NCI-H187 treated with DMSO at 0.1 percent for 48 hours (cell line): ENCODE results near the gene C2CD4C.
"Not testable (repeated sequence)": the region's sequence is repeated elsewhere in the genome, so short reads cannot be mapped to it uniquely, and the experiment has no call there.

ENCODE experiments used
- DNase-seq: peaks from one replicate; lab custom pipeline; 2025; lab: John Stamatoyannopoulos, UW

Gene C2CD4C

GRCh38 chr19:398719-399118, 10.2 kb downstream of the C2CD4C start:
- DNase-seq: no peak

DNA sequence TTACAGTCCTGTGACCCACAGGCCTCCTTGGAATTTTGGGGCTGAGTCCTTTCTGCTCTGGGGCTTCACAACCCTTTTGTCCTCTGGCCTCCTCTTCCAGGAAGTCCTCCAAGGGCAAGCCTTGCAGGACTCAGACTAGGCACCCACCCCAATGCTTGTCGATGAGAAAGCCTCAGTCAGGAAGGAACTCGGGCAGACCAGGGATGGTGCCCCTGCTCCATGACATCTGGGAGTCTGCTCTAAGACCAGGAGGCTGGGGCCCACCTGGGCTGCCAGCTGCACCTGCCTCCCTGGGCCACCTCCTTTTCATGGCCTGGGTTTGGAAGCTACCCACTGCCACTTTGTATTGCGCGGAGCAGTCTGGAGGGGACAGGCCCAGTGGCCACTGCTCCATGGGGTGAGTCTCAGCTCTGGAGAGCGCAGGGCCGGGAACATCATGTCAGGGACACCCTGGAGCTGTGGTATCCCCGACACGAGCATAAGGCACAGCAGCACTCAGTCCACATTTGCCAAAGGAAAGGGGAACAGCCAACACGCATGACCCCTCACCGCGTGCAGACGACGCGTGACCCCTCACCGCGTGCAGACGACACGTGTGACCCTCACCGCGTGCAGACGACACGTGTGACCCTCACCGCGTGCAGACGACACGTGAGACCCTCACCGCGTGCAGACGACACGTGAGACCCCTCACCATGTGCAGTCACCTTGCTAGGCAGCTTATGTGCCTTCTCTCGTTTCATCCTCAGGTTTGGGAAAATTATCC, 10.8 kb downstream of the C2CD4C start:
- DNase-seq: no peak

DNA sequence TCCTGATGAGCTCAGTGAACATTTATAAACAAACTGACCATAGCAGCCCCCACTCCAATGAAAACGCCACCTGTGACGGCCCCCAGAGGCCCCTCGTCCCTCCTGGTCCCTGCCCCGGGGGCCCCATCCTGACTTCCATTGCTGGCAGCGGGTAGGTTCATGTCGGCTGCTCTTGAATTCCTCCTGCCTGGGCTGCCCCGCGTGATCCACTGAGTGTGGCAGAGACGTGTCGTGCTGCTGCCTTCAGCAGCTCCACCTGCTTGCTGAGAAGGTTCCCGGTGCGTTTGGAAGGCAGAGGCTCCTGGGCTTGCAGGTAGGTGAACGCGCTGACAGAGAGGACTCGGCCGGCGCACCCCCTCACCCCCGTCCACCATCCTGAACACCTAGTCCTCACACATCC, 11.6 kb downstream of the C2CD4C start:
- no peak for DNase-seq

DNA sequence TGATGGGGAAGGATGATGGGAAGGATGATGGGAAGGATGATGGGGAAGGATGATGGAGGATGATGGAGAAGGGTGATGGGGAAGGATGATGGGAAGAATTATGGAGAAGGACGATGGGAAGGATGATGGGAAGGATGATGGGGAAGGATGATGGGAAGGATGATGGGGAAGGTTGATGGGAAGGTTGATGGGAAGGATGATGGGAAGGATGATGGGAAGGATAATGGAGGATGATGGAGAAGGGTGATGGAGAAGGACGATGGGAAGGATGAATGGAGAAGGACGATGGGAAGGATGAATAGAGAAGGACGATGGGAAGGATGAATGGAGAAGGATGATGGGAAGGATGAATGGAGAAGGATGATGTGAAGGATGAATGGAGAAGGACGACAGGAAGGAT, 13.5 kb downstream of the C2CD4C start:
- DNase-seq: no peak

- DNase-seq: not testable (repeated sequence)
Measured at GRCh38 chr19:394857-395256, 14.1 kb downstream of the C2CD4C start.

DNA sequence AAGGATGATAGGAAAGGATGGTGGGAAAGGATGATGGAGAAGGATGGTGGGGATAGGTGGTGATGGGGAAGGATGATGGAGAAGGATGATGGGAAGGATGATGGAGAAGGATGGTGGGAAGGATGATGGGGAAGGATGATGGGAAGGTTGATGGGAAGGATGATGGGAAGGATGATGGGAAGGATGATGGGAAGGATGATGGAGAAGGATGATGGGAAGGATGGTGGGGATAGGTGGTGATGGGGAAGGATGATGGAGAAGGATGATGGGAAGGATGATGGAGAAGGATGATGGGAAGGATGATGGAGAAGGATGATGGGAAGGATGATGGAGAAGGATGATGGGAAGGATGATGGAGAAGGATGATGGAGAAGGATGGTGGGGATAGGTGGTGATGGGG, 15.4 kb downstream of the C2CD4C start:
- not testable (repeated sequence) for DNase-seq

DNA sequence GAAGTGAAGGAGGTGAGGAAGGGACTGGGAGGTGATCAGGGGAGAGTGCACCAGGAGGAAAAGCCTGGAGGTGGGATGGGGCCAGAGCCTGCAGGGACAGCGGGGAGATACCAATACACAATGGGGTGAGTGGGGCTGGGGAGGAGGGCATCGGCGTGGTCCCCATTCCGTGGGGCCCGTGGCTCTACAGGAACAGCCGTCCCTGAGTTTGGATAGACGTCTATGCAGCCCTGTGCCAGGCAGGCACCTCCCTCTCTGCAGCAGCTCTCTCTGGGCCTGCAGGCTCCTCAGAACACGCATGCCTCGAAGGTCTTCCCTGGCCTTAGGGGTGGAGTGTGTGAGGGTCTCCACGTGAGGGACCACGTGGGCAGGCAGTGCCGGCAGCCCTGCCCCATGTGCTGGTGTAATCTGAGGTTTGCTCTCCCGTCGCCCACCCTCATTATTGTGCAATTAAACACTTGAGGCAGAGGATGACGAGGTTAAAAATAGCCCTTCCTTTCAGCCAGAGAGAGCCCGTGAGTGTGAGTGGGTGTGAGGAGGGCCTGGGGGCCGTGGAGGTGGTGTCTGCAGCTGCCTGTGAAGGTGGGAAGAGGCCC, 16.5 kb downstream of the C2CD4C start:
- DNase-seq: no peak

GRCh38 chr19:391726-392374, 17.1 kb downstream of the C2CD4C start:
- DNase-seq: no peak

- DNase-seq: no peak
Measured at GRCh38 chr19:391207-391557, 17.8 kb downstream of the C2CD4C start.

DNA sequence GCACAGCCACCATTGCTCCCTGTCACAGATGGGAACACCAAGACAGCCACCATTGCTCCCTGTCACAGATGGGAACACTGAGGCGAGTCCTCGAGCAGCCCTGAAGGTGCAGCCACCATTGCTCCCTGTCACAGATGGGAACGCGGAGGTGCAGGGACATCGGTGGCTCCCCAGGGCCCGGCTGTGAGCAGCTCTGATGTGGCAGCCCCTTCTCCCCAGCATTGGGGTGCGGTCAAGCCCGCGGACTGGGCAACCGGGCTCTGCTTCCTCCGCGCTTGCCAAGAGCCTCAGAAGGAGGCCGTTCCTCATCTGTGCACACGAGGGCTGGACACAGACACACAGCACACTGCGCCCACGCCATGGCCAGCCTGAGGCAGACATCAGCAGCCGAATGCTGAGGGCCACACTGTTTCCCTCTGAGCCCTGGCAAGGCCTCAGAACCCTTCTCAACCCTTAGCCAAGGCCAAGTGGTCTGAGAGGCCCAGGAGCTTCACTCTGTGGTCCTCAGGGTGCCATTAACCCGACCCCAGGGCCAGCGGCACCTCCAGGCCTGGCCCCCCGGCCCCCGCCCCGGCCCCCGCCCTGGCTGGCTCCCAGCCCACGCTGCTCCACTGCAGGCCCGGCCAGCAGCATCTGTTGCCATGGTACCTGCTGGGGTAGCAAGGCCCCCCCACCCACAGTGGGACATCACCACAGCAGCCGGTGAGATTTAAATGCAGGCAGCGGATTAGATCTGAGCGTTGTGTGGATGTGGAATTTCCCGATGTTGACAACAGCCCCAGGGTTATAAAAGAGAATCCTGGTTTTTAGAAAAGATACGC, 18.4 kb downstream of the C2CD4C start:
- no peak for DNase-seq

DNA sequence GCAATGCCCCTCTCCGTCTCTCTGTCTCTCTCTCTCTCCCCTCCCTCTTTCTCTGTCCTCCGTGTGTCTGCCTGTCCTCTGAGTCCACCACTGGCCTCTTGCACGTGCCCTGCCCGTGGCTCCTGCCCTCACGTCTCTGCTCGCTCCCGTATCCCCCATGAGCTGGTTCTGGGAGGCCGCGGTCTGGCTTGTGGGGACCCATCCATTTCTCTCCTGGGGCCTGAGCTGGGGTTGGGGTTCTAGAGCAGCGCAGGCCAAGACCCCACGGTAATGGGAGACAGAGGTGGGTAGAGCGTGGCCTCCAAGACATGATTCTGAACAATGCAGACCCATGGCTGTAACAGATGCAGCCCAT, 19.0 kb downstream of the C2CD4C start:
- DNase-seq: no peak

GRCh38 chr19:389255-389934, 19.6 kb downstream of the C2CD4C start:
- no peak for DNase-seq

DNA sequence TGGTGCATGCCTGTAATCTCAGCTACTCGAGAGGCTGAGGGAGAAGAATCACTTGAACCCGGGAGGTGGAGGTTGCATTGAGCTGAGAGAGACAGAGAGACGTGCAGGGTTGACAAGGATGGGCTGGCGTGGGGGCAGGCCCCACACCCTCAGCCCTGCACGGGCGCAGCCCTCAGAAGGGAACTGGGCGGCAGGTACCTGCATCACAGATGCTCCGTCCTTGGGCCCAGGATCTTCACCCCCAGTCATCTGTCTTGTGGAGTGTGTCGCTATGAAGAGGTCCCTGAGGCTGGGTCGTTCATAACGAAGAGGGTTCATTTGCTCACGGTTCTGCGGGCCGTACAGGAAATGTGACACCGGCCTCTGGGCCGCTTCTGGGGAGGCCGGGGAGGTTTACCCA, 20.3 kb downstream of the C2CD4C start:
- DNase-seq: no peak

DNA sequence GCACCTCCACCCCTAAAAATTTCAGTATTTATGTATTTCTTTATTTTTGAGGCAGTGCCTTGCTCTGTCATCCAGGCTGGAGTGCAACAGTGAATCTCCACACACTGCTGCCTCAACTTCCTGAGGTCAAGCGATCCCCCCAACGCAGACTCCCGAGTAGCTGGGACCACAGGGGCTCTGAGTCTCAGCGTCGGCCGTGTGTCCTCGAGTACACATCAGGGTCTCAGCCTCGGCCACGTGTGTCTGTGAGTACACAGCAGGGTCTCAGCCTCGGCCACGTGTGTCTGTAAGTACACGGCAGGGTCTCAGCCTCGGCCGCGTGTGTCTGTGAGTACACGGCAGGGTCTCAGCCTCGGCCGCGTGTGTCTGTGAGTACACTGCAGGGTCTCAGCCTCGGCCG, 21.2 kb downstream of the C2CD4C start:
- DNase-seq: no peak

- DNase-seq: not testable (repeated sequence)
Measured at GRCh38 chr19:386632-387301, 22.2 kb downstream of the C2CD4C start.

DNA sequence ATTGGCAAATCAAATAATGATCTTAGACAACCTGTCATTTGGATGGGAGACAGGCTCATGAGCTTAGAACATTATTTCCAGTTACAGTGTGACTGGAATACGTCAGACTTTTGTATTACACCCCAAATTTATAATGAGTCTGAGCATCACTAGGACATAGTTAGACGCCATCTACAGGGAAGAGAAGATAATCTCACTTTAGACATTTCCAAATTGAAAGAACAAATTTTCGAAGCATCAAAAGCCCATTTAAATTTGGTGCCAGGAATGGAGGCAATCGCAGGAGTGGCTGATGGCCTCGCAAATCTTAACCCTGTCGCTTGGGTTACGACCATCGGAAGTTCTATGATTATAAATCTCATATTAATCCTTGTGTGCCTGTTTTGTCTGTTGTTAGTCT, 22.8 kb downstream of the C2CD4C start:
- not testable (repeated sequence) for DNase-seq

DNA sequence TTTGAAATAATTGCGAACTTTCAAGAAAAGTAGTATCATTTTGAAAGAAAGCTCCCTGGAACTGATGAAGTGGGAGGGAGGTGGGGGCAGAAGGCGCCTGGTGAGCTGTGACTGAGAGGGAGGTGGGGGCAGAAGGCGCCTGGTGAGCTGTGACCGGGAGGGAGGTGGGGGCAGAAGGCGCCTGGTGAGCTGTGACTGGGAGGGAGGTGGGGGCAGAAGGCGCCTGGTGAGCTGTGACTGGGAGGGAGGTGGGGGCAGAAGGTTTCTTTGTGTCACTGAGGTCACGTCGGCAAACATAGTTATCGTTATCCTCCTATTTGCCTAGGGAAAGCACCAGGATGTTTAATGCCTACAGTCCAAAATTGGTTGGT, 24.2 kb downstream of the C2CD4C start:
- no peak for DNase-seq

- no peak for DNase-seq
Measured at GRCh38 chr19:383922-384798, 24.8 kb downstream of the C2CD4C start.

DNA sequence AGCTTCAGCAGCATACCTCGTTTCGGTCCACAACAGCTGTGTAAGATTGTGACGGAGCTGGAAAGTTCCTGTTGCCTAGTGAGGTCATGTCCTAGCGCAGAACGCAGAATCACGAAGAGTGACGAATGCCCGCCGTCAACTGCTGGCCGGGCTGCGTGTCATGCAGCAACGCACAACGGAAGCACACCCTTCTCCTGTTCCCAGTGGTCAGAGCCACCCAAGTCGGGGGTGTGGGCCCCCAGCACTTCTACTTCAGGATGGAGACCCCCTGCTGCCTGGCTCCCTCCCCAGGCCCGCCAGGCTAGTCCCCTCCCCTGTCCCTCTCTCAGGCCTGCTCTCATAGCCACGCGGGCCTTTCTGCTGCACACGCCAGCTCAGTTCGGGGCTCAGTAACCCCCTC, 25.9 kb downstream of the C2CD4C start:
- DNase-seq: no peak

DNA sequence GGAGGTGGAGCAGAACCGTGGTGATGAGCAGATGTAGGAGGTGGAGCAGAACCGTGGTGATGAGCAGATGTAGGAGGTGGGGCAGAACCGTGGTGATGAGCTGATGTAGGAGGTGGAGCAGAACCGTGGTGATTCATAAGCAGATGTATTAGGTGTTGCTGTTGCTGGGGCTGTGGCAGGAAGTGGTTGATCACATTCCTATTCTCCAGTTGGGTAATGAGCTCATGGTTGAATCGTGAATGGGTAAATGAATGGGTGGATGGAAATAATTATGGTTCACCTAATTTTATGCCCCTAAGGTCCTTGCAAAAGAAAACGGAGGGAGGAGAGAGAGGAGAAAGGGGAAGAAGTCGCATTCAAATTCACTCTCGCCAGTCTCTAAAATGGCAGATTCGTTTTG, 26.4 kb downstream of the C2CD4C start:
- DNase-seq: not testable (repeated sequence)

DNA sequence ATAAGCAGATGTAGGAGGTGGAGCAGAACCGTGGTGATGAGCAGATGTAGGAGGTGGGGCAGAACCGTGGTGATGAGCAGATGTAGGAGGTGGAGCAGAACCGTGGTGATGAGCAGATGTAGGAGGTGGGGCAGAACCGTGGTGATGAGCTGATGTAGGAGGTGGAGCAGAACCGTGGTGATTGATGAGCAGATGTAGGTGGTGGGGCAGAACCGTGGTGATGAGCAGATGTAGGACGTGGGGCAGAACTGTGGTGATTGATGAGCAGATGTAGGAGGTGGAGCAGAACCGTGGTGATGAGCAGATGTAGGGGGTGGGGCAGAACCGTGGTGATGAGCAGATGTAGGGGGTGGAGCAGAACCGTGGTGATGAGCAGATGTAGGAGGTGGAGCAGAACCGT, 27.0 kb downstream of the C2CD4C start:
- DNase-seq: not testable (repeated sequence)
